ENCODE results near the gene NDUFA3. TPM values are rescaled to one million over a fixed set of nuclear protein-coding genes. Genes with fewer than 3 reads are reported as not detected.

Gene NDUFA3
- total RNA-seq, 1 donor from 2014 or later: 503 TPM

- intact Hi-C loops (cut with micrococcal nuclease): no loop called here
- no peak for DNase-seq
- no peaks in the 10 kb centered on the region for H3K9me3 ChIP-seq (replicated peaks)
- H3K27ac ChIP-seq (replicated peaks): peak overlapping the region; percentile 27
- no peak overlapping the region for H3K4me3 ChIP-seq
- H3K36me3 ChIP-seq: peaks cover 100% of the 10 kb centered on the region
- H3K27me3 ChIP-seq (ENCODE audit: low read depth): no peaks in the 10 kb centered on the region
- TF ChIP-seq CTCF (IDR thresholded peaks at IDR 0.05; ENCODE audit: borderline replicate concordance): no peak
- peaks cover 18% of the 10 kb centered on the region for H3K4me1 ChIP-seq
Observed at GRCh38 chr19:54152878-54153524, 50.3 kb downstream of the NDUFA3 start.

- H3K4me3 ChIP-seq: no peak overlapping the region
- DNase-seq: no peak
- H3K4me1 ChIP-seq: peaks cover 19% of the 10 kb centered on the region
- H3K9me3 ChIP-seq (replicated peaks): no peaks in the 10 kb centered on the region
- peaks cover 94% of the 10 kb centered on the region for H3K36me3 ChIP-seq
- no peaks in the 10 kb centered on the region for H3K27me3 ChIP-seq (ENCODE audit: low read depth)
- TF ChIP-seq CTCF (IDR thresholded peaks at IDR 0.05; ENCODE audit: borderline replicate concordance): no peak
- H3K27ac ChIP-seq (replicated peaks): peak overlapping the region; percentile 27
- intact Hi-C loops (cut with micrococcal nuclease): no loop called here
Observed at GRCh38 chr19:54153731-54154326, 51.2 kb downstream of the NDUFA3 start.

- Histone ChIP-seq H3K27ac (replicated peaks) (no peak overlapping the region), H3K4me1 (peaks cover 23% of the 10 kb centered on the region), H3K36me3 (peaks cover 85% of the 10 kb centered on the region), H3K4me3 (no peak overlapping the region), H3K9me3 (replicated peaks) (no peaks in the 10 kb centered on the region), H3K27me3 (ENCODE audit: low read depth) (no peaks in the 10 kb centered on the region)
- no peak for DNase-seq
- TF ChIP-seq CTCF (IDR thresholded peaks at IDR 0.05; ENCODE audit: borderline replicate concordance): no peak
- intact Hi-C loops (cut with micrococcal nuclease): no loop called here
Observed at GRCh38 chr19:54154603-54155345, 52.1 kb downstream of the NDUFA3 start.

GRCh38 chr19:54155694-54156093, 53.0 kb downstream of the NDUFA3 start:
- no peaks in the 10 kb centered on the region for H3K9me3 ChIP-seq (replicated peaks)
- peaks cover 75% of the 10 kb centered on the region for H3K36me3 ChIP-seq
- peaks cover 31% of the 10 kb centered on the region for H3K4me1 ChIP-seq
- intact Hi-C loops (cut with micrococcal nuclease): no loop called here
- no peak overlapping the region for H3K27ac ChIP-seq (replicated peaks)
- H3K4me3 ChIP-seq: no peak overlapping the region
- no peaks in the 10 kb centered on the region for H3K27me3 ChIP-seq (ENCODE audit: low read depth)
- no peak for TF ChIP-seq CTCF (IDR thresholded peaks at IDR 0.05; ENCODE audit: borderline replicate concordance)
- DNase-seq: no peak

GRCh38 chr19:54156490-54156889, 53.8 kb downstream of the NDUFA3 start:
- Histone ChIP-seq H3K4me1 (peaks cover 38% of the 10 kb centered on the region), H3K36me3 (peaks cover 68% of the 10 kb centered on the region), H3K27me3 (ENCODE audit: low read depth) (no peaks in the 10 kb centered on the region), H3K4me3 (no peak overlapping the region), H3K27ac (replicated peaks) (no peak overlapping the region), H3K9me3 (replicated peaks) (no peaks in the 10 kb centered on the region)
- DNase-seq: no peak
- no peak for TF ChIP-seq CTCF (IDR thresholded peaks at IDR 0.05; ENCODE audit: borderline replicate concordance)
- intact Hi-C loops (cut with micrococcal nuclease): no loop called here
